Trophoblast cell (in vitro differentiated cells and primary cell): Measurements from ENCODE around the gene MMRN2.
A peak's percentile ranks its signal among the peaks of the same experiment; 100 is the strongest.

ENCODE experiments used
- DNase-seq, 2 donors: peaks; one replicate each; pipeline ENCODE4 v3.0.0-alpha.2; 2016
- H2AFZ ChIP-seq: 2 replicates; pipeline ENCODE4 v1.6.1; 2013; ENCODE audit warnings: low read length, moderate library complexity, mild to moderate bottlenecking; ENCODE audit not compliant: insufficient read depth, poor library complexity
- H2AK5ac ChIP-seq: 2 replicates; pipeline ENCODE4 v1.6.1; 2013; ENCODE audit warnings: mild to moderate bottlenecking, low read length
- H2BK120ac ChIP-seq: 2 replicates; pipeline ENCODE4 v1.6.1; 2013; ENCODE audit warnings: low read length, mild to moderate bottlenecking, moderate library complexity; ENCODE audit not compliant: insufficient read depth, poor library complexity
- H2BK12ac ChIP-seq: 2 replicates; pipeline ENCODE4 v1.6.1; 2013; ENCODE audit warnings: mild to moderate bottlenecking, low read length, moderate library complexity
- H2BK5ac ChIP-seq: 2 replicates; pipeline ENCODE4 v1.6.1; 2013; ENCODE audit warnings: low read length, low read depth, moderate library complexity, mild to moderate bottlenecking; ENCODE audit not compliant: poor library complexity
- H3K14ac ChIP-seq: 2 replicates; pipeline ENCODE4 v1.6.1; 2013; ENCODE audit warnings: mild to moderate bottlenecking, low read length
- H3K18ac ChIP-seq: 2 replicates; pipeline ENCODE4 v1.6.1; 2013; ENCODE audit warnings: mild to moderate bottlenecking, low read length
- H3K23ac ChIP-seq: 2 replicates; pipeline ENCODE4 v1.6.1; 2013; ENCODE audit warnings: low read length
- H3K27ac ChIP-seq: 2 replicates; pipeline ENCODE4 v1.5.1; 2013; ENCODE audit warnings: low read depth, mild to moderate bottlenecking, inconsistent platforms, low read length, moderate library complexity
- H3K27me3 ChIP-seq: 2 replicates; pipeline ENCODE4 v1.6.1; 2013; ENCODE audit warnings: inconsistent platforms, mild to moderate bottlenecking, low read length, moderate library complexity; ENCODE audit not compliant: insufficient read depth
- H3K36me3 ChIP-seq, 2 experiments: 1 replicate in 1 of 2; 2 replicates in 1 of 2; pipeline ENCODE4 v1.6.1; 2013; ENCODE audit warnings: low read length in 2 of 2, mild to moderate bottlenecking in 2 of 2, moderate library complexity in 1 of 2; ENCODE audit not compliant: insufficient read depth in 2 of 2, control insufficient read depth in 1 of 2
- H3K4ac ChIP-seq: 2 replicates; pipeline ENCODE4 v1.6.1; 2013; ENCODE audit warnings: low read depth, mild to moderate bottlenecking, low read length, moderate library complexity
- H3K4me1 ChIP-seq, 2 experiments: 1 replicate in 1 of 2; 2 replicates in 1 of 2; pipeline ENCODE4 v1.6.1; 2013; ENCODE audit warnings: low read length in 2 of 2, mild to moderate bottlenecking in 2 of 2, moderate library complexity in 1 of 2; ENCODE audit not compliant: insufficient read depth in 2 of 2, control insufficient read depth in 1 of 2
- H3K4me2 ChIP-seq: 2 replicates; pipeline ENCODE4 v1.6.1; 2013; ENCODE audit warnings: inconsistent platforms, mild to moderate bottlenecking, low read length, moderate library complexity
- H3K4me3 ChIP-seq: 2 replicates; pipeline ENCODE4 v1.5.1; 2013; ENCODE audit warnings: mild to moderate bottlenecking, low read depth, low read length, inconsistent platforms
- H3K79me1 ChIP-seq: one replicate; pipeline ENCODE4 v1.6.1; 2013; ENCODE audit warnings: low read length
- H3K79me2 ChIP-seq: 2 replicates; pipeline ENCODE4 v1.6.1; 2013; ENCODE audit warnings: low read length, mild to moderate bottlenecking; ENCODE audit not compliant: control insufficient read depth, insufficient read depth, poor library complexity
- H3K9ac ChIP-seq: 2 replicates; pipeline ENCODE4 v1.6.1; 2013; ENCODE audit warnings: mild to moderate bottlenecking, low read length
- H3K9me3 ChIP-seq: 2 replicates; pipeline ENCODE4 v1.6.1; 2013; ENCODE audit warnings: low read depth, mild to moderate bottlenecking, control low read depth, inconsistent platforms, low read length; ENCODE audit not compliant: insufficient read depth
- H4K12ac ChIP-seq: 2 replicates; pipeline ENCODE4 v1.6.1; 2013; ENCODE audit warnings: low read depth, mild to moderate bottlenecking, low read length, moderate library complexity
- H4K8ac ChIP-seq: 2 replicates; pipeline ENCODE4 v1.6.1; 2013; ENCODE audit warnings: low read depth, mild to moderate bottlenecking, low read length, moderate library complexity
- H4K91ac ChIP-seq: one replicate; pipeline ENCODE4 v1.6.1; 2013; ENCODE audit warnings: low read depth, mild to moderate bottlenecking, low read length, moderate library complexity
- WGBS: extraction: QIAGEN DNeasy Blood & Tissue Kit; methylation state at CpG from one replicate; pipeline ENCODE4 v1.1.7; 2013; ENCODE audit warnings: missing lambda C conversion rate; ENCODE audit not compliant: insufficient read length, insufficient coverage; ENCODE audit errors: extremely low coverage; 5-methylcytosine and 5-hydroxymethylcytosine counted together

MMRN2 gene

DNA sequence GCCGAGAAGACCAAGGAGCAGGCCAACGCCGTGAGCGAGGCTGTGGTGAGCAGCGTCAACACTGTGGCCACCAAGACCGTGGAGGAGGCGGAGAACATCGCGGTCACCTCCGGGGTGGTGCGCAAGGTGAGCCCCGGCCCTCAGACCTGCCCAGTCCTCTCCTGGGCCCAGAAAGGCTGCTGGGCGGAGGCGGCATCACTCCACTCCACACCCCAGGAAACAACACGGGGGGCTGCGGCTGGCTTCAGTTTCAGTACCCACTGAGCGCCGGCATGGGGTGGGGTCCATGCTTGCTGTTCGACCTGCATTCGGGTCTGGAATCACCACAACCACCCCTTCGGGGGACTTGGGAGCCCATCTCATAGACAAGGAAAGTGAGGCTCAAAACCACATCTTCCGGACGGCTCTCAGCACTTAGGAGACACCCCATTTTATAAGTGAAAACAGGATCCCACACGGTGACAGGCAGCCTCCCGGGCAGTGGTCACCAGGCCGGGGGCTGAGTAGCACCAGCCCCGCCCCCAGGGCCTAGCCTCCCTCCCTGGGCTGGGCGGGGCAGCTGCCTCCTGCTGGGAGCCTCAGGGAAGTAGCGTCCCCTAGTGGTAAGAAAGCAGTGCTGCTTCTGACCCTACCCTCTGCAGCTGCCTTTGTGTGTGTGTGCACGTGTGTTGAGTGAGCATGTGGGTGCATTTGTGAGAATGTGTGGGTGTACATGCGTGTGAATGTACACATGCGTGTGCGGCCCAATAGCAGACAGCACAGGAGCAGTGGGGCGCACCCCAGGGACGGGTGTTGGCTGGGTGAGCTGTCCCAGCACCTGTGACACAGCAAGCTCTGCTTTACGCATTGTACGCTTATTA, 2.8 kb upstream of the MMRN2 start:
- peaks cover 6% of the 10 kb centered on the region for H3K9me3 ChIP-seq
- H3K27me3 ChIP-seq, result no peaks in the 10 kb centered on the region
- peak; percentile 44 to 62 for DNase-seq
- peaks cover 9% of the 10 kb centered on the region for H3K79me1 ChIP-seq
- H3K23ac ChIP-seq, result no peak overlapping the region
- peak overlapping the region; percentile 90 for H2AK5ac ChIP-seq
- peak overlapping the region; percentile 77 for H2BK12ac ChIP-seq
- H2BK5ac ChIP-seq, result no peak overlapping the region
- no peak overlapping the region for H4K12ac ChIP-seq
- H3K4me2 ChIP-seq, result no peak overlapping the region
- peak overlapping the region; percentile 0 for H2AFZ ChIP-seq
- no peak overlapping the region for H3K27ac ChIP-seq
- no peaks in the 10 kb centered on the region for H3K36me3 ChIP-seq
- no peaks in the 10 kb centered on the region for H3K79me2 ChIP-seq
- peak overlapping the region; percentile 13 for H3K4ac ChIP-seq
- no CpG with 5 or more reads among the region's 37 CpGs for WGBS
- H4K8ac ChIP-seq, result no peak overlapping the region
- peak overlapping the region; percentile 69 for H4K91ac ChIP-seq
- no peak overlapping the region for H3K4me3 ChIP-seq
- H3K9ac ChIP-seq, result no peak overlapping the region
- H2BK120ac ChIP-seq, result peak overlapping the region; percentile 34
- H3K14ac ChIP-seq, result peak overlapping the region; percentile 55
- peaks cover 21 to 36% of the 10 kb centered on the region in 2 experiments for H3K4me1 ChIP-seq
- peak overlapping the region; percentile 2 for H3K18ac ChIP-seq

DNA sequence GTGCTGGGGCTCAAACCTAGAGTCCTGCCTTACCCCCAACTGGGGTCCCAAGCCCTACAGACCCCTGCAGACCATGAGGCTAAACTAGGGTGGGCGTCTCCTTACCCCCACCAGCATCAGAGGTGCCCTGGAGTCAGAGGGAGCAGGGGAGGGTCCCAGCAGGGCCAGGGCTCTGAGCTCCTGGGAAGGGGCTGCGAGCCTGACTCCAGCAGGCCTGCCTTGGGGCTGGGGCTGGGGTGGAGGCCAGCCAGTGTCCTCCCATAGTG, 2.3 kb upstream of the MMRN2 start:
- Histone ChIP-seq H3K36me3 (no peaks in the 10 kb centered on the region), H3K9me3 (peaks cover 6% of the 10 kb centered on the region), H3K14ac (peak overlapping the region; percentile 55), H2AFZ (peak overlapping the region; percentile 0), H3K27ac (no peak overlapping the region), H3K79me1 (peaks cover 9% of the 10 kb centered on the region), H3K23ac (no peak overlapping the region), H2BK12ac (peak overlapping the region; percentile 77), H3K79me2 (no peaks in the 10 kb centered on the region), H2BK5ac (no peak overlapping the region), H4K91ac (peak overlapping the region; percentile 69), H3K4me3 (no peak overlapping the region), H3K4me1 (peaks cover 26 to 41% of the 10 kb centered on the region in 2 experiments), H2AK5ac (peak overlapping the region; percentile 90), H2BK120ac (peak overlapping the region; percentile 34), H3K4ac (peak overlapping the region; percentile 13), H3K27me3 (no peaks in the 10 kb centered on the region), H3K9ac (no peak overlapping the region), H4K12ac (no peak overlapping the region), H3K4me2 (no peak overlapping the region), H3K18ac (peak overlapping the region; percentile 2), H4K8ac (no peak overlapping the region)
- no peak for DNase-seq
- WGBS, result no CpG with 5 or more reads among the region's 2 CpGs

- H2AFZ ChIP-seq, result peak overlapping the region; percentile 0
- peaks cover 9% of the 10 kb centered on the region for H3K79me1 ChIP-seq
- no peak overlapping the region for H3K9ac ChIP-seq
- peak overlapping the region; percentile 27 for H3K18ac ChIP-seq
- no peak overlapping the region for H2BK5ac ChIP-seq
- peaks cover 29 to 39% of the 10 kb centered on the region in 2 experiments for H3K4me1 ChIP-seq
- H4K91ac ChIP-seq, result peak overlapping the region; percentile 69
- H3K4me3 ChIP-seq, result no peak overlapping the region
- no peak overlapping the region for H4K12ac ChIP-seq
- H3K79me2 ChIP-seq, result no peaks in the 10 kb centered on the region
- H3K4me2 ChIP-seq, result no peak overlapping the region
- peaks cover 6% of the 10 kb centered on the region for H3K9me3 ChIP-seq
- peak in 1 of 2 donors; percentile 21 for DNase-seq
- H3K27me3 ChIP-seq, result no peaks in the 10 kb centered on the region
- H3K36me3 ChIP-seq, result no peaks in the 10 kb centered on the region
- H4K8ac ChIP-seq, result peak overlapping the region; percentile 42
- no peak overlapping the region for H3K27ac ChIP-seq
- H3K23ac ChIP-seq, result no peak overlapping the region
- peak overlapping the region; percentile 4 for H2AK5ac ChIP-seq
- H3K4ac ChIP-seq, result no peak overlapping the region
- peak overlapping the region; percentile 27 for H2BK12ac ChIP-seq
- peak overlapping the region; percentile 55 for H3K14ac ChIP-seq
- WGBS, result no CpG with 5 or more reads among the region's 16 CpGs
- H2BK120ac ChIP-seq, result peak overlapping the region; percentile 34
Observed at GRCh38 chr10:86958901-86959736, 1.7 kb upstream of the MMRN2 start.

- no peak within 1 kb of the TSS for H3K4me3 ChIP-seq
- peak within 1 kb of the TSS; percentile 42 for H4K8ac ChIP-seq
- no peak within 1 kb of the TSS for H4K12ac ChIP-seq
- no peak within 1 kb of the TSS for H2BK5ac ChIP-seq
- WGBS, result no CpG with 5 or more reads among the region's 22 CpGs
- H3K27me3 ChIP-seq, result no peaks in the 10 kb centered on the region
- peaks cover 12% of the 10 kb centered on the region for H3K9me3 ChIP-seq
- peaks cover 13% of the 10 kb centered on the region for H3K79me1 ChIP-seq
- peak within 1 kb of the TSS; percentile 44 for H2BK12ac ChIP-seq
- DNase-seq, result no peak
- peak within 1 kb of the TSS; percentile 69 for H4K91ac ChIP-seq
- peaks cover 2% of the 10 kb centered on the region for H3K79me2 ChIP-seq
- no peak within 1 kb of the TSS for H3K27ac ChIP-seq
- H2AFZ ChIP-seq, result peak within 1 kb of the TSS; percentile 0
- no peak within 1 kb of the TSS for H3K4me2 ChIP-seq
- H3K4me1 ChIP-seq, result peaks cover 34 to 45% of the 10 kb centered on the region in 2 experiments
- peak within 1 kb of the TSS; percentile 55 for H3K14ac ChIP-seq
- H3K4ac ChIP-seq, result no peak within 1 kb of the TSS
- no peak within 1 kb of the TSS for H3K9ac ChIP-seq
- H3K18ac ChIP-seq, result peak within 1 kb of the TSS; percentile 27
- H3K23ac ChIP-seq, result no peak within 1 kb of the TSS
- peak within 1 kb of the TSS; percentile 34 for H2BK120ac ChIP-seq
- no peaks in the 10 kb centered on the region for H3K36me3 ChIP-seq
- H2AK5ac ChIP-seq, result peak within 1 kb of the TSS; percentile 48
Observed at GRCh38 chr10:86958116-86958900, 893 bp upstream of the MMRN2 start, which contains the start of gene SNCG. Gene SNCG (plus strand): TSS chr10:86958599. CDS start chr10:86958698, 99 bp downstream.
